Measurements from ENCODE around the gene HPS6.

The HPS6 gene

GRCh38 chr10:102069071-102069470, 3.9 kb downstream of the HPS6 start:
- no peak for DNase-seq

DNA sequence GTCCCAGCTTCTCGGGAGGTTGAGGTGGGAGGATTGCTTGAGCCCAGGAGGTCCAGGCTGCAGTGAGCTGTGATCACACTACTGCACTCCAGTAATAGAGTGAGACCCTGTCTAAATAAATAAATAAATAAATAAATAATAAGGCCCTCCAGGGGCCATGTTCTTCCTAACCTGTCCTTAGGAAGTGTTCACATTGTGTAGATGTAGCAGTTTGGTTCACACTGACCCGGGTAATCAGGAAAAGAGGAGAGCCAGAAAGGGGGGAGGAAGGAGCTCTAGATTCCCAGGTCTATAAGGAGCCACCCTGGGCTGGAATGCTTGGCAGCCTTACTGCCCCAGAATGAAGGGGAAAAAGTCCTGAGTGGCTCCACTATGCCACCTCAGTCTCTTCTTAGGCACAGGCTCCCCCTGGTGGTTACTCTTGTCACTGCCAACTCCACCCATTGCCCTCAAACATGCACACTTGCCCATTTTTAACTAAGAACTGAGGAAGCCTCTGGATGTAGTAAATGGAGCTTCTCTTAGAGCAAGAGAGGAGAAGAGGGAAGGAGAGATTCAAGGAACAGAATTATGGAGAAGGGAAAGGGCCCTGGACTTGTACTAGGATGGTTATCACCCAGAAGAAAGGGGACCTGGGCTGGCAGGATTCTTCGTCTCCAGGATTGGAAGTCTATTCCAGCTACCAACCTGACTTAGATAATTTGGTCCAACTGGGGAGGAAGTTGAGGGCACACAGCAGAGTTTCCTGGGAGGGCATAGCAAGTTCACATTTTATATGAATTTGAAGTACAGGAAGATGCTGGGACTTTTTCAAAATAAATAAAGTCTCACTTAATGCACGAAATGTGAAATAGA, 7.8 kb downstream of the HPS6 start:
- DNase-seq, result peak; percentile 66

DNA sequence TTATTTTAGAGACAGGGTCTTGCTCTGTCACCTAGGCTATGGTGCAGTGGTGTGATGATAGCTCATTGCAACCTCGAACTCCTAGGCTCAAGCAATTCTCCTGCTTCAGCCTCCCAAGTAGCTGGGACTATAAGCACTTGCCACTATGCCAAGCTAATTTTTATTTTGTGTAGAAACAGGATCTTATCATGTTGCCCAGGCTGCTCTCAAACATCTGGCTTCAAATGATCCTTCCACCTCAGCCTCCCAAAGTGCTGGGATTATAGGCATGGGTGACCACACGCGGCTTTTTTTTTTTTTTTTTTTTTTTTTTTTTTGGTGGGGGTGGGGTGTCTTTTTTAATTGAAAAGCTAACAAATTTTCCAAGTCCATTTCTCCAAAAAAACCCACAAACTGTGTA, 18.4 kb downstream of the HPS6 start:
- DNase-seq, result no peak

GRCh38 chr10:102085336-102085735, 20.2 kb downstream of the HPS6 start:
- DNase-seq, result no peak

- DNase-seq, result no peak
These were observed 21.0 kb downstream of the HPS6 start for GRCh38 chr10:102086196-102086595.

DNA sequence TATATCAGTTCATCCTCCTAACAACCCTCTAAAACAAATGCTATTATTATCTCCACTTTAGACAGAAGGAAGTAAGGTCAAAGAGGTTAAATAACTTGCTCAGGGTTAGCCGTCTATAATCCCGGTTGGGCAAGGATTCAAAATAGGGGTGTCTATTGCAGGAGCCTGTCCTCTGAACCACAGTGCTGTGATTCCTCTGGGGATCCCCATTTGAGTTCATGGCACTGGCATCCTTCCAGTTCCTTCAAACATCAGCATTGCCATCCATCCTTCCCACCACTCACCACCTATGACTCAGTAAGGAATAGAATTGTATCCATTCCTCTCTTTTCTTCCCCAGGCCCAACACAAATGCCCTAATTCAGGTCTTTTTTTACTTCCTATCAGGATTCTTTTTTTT, 25.6 kb downstream of the HPS6 start:
- DNase-seq, result no peak

DNA sequence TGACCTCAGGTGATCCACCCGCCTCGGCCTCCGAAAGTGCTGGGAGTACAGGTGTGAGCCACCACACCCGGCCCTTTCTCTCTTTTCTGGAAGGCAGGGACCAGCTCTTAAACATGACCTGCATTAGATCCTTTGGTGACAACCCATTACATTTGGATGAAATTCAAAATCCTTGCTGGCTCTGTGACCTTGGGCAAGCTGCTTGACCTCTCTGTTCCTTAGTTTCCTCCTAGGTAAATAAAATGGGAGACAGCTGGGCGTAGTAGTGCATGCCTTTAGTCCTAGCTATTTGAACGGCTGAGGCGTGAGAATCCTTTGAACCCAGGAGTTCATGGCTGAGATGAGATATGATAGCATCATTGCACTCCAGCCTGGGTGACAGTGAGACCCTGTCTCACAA, 31.3 kb downstream of the HPS6 start:
- no peak for DNase-seq

- DNase-seq, result no peak
These were observed 36.0 kb downstream of the HPS6 start for GRCh38 chr10:102101152-102101551.

DNA sequence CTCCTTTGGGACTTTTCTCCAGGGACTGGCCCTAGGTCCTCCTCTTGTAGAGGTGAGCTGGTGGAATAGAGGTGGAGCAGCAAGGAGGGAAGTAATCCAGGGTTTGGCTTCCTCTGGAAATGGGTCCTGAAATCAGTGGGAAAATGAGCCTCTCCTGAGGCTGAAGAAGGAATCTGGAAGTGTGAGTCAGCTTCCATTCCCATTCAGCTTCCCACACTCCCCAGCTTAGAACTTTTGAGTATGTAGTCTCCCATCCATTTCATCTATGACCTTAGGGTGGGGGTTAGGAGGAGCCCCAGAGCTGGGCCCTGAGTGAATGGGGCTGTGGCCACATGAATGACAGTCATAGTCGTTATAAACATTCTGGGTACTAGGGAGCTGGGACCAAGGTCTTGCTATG, 37.3 kb downstream of the HPS6 start:
- DNase-seq, result no peak

- no peak for DNase-seq
These were observed 41.8 kb downstream of the HPS6 start for GRCh38 chr10:102106998-102107397.

- DNase-seq, result no peak
These were observed 44.3 kb downstream of the HPS6 start for GRCh38 chr10:102109166-102110116.

DNA sequence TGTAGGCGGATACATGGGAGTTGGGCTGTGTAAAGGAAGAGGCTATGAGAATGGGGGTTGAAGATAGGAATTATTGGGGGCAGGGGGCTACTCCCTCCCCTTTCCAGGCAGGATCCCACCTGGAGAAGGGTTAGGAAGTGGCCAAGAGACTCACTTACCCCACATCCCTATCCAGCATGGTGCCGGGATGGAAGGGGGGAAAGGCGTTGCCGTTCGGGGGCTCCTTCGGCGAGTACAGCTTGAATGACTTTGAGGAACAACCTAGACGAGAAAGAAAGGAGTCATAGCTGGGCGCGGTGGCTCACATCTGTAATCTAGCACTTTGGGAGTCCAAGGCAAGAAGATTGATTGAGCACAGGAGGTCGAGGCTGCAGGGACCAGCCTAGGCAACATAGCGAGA, 46.1 kb downstream of the HPS6 start:
- DNase-seq, result no peak

DNA sequence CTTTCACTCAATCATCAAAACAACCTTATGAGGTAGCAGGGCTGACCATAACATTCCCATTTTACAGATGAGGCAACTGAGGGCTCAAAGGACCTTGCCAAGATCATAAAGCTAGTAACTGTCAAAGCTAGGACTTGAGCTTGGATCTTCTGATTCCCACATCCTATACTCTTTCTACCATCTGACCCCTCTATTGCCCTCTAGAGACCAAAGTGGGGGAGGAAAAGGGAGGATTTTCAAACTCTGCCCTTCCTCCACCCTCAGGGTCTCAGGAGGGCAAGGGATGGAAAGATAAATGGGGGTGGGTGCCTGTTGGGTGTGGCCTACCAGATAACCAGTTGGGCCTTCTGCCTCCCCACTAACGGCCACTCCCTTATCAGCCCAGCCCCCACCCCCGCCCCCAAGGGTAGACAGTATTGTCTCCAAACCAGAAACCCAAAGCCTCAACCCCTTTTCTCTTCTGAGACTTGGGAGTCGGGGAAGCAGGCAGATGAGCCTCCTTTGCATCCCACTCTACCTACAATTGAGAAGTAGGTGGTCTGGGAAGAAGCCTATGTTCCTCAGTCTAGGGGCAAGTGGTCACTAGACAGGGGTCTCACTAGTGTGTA, 47.2 kb downstream of the HPS6 start:
- no peak for DNase-seq

DNA sequence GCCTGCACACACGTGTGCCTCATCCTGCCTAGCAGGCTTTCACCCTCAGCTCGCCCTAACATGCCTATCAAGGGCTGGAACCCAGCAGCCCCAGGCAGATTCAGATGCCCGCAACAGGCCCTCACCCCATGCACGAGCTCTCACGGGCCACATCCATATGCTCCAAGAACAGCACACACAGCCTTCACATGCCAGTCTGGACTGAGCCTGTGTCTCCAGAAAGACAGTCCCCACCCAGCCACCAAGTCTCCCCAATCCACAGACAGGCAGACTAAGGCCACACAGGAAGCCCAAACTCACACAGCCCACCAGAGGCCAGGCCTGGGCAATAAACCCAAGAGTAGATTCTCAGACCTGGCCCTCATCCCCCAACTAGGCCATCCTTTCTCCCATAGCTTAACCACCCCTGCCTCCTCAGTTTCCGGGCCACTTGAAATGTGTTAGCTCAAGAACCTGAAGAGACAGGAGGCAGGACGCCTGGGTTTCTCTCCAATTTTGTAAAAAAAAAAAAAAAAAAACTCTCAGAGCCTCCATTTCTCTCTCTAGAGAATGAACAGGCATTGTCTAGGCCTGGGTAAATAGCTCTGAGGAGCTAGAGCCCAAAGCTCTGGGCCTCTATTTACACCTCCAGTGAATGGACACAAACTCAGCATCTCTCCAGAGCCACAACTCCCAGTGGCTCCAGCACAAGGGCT, 48.3 kb downstream of the HPS6 start:
- no peak for DNase-seq

- no peak for DNase-seq
These were observed 49.1 kb downstream of the HPS6 start for GRCh38 chr10:102113956-102114857.

- peak; percentile 80 for DNase-seq
These were observed 49.9 kb downstream of the HPS6 start for GRCh38 chr10:102114861-102115618.

DNA sequence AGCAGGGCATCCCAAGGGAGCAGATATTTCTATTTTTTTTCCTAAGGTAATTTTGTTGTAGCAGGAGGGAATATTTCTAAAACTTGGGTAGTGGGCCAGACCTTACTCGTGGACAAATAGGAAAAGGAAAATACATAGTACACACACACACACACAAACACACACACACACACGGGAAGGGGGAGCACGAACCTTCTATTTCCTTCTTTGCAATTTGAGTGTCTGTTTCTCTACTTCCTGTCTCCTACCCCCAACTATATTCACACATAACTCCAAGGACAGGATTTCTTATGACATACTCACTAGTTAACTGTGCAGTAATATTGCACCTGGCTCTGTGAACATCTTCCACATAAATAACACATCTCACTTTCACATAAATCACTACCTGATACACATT, 50.6 kb downstream of the HPS6 start:
- DNase-seq, result no peak

DNA sequence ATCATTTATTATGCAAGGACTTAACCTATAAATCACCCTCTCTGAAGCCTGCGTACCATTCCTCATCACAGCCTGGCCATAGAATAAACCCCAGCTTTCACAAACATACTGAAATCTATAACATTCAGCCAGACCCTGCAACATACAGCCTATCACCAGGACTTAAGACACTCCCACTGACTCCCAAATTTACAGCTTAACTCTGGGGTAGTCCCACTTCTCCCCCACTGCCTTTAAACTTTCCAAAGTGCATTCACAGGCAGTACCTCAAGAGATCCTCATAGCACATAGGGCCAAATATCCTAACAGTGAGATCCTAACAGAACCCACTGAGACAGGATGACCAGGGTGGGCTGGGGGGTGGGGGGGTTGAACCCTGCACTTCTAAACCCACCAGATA, 51.5 kb downstream of the HPS6 start:
- no peak for DNase-seq

All from effector CD8-positive, alpha-beta T cell (primary cell).